Endothelial cell of umbilical vein (primary cell): ENCODE measurements around the gene TLCD2. TPM values are rescaled to one million over a fixed set of nuclear protein-coding genes. Genes with fewer than 3 reads are reported as not detected.

Experiments
- BruUV-seq: library from RNA; stranded (reverse); fragments of 400-500 nt; replicated peaks from 2 replicates; lab custom pipeline; 2021; lab: Mats Ljungman, UMichigan
- CTCF ChIA-PET: fragments of 300-600, 350-600 bp; sonication (Branson Sonifier 250); formaldehyde crosslinking; loops from one replicate; lab custom pipeline; 2021; ENCODE audit warnings: antibody characterized with exemption, inconsistent platforms; lab: Charles Lee
- POLR2A ChIA-PET: fragments of 300-600, 350-600 bp; sonication (Branson Sonifier 250); formaldehyde crosslinking; loops from one replicate; lab custom pipeline; 2021; ENCODE audit warnings: antibody characterized with exemption, inconsistent platforms; lab: Charles Lee
- DNase-seq: peaks from one replicate; pipeline ENCODE4 v3.0.0-alpha.2; 2011; ENCODE audit warnings: low read depth, low spot score
- FAIRE-seq: peaks from 2 replicates; lab custom pipeline; 2011; peaks lifted over from hg19 to GRCh38; lab: Jason Lieb, UNC
- H2AFZ ChIP-seq: 2 replicates; pipeline ENCODE4 v1.6.0; 2012; ENCODE audit warnings: low read depth, low read length, control low read depth, inconsistent platforms
- H3K27ac ChIP-seq: 2 replicates; pipeline ENCODE4 v1.5.1; 2011; ENCODE audit warnings: low read depth, mild to moderate bottlenecking, control low read depth, low read length, moderate library complexity; ENCODE audit not compliant: insufficient read depth
- H3K27me3 ChIP-seq, 2 experiments: 2 replicates each; pipeline versions ENCODE4 v1.6.0 to v1.6.1; 2011; ENCODE audit warnings: low read length in 2 of 2, mixed read lengths in 1 of 2; ENCODE audit not compliant: control insufficient read depth in 2 of 2, insufficient read depth in 2 of 2
- H3K36me3 ChIP-seq, 2 experiments: 2 replicates in 1 of 2; 3 replicates in 1 of 2; pipeline ENCODE4 v1.5.1; 2011; ENCODE audit warnings: low read length in 2 of 2, mild to moderate bottlenecking in 1 of 2, moderate library complexity in 1 of 2; ENCODE audit not compliant: control insufficient read depth in 2 of 2, insufficient read depth in 2 of 2; ENCODE audit errors: extremely low read depth in 1 of 2
- H3K4me1 ChIP-seq: 3 replicates; pipeline ENCODE4 v1.5.1; 2011; ENCODE audit warnings: mild to moderate bottlenecking, low read length; ENCODE audit not compliant: control insufficient read depth, insufficient read depth; ENCODE audit errors: extremely low read depth
- H3K4me2 ChIP-seq: 2 replicates; pipeline ENCODE4 v1.6.1; 2011; ENCODE audit warnings: low read length, control low read depth, mixed read lengths; ENCODE audit not compliant: insufficient read depth
- H3K4me3 ChIP-seq, 3 experiments: fragments of 200-600 bp in 1 of 3; sonication (generic), shearing (Covaris generic) in 1 of 3; replicated peaks in 1 of 3; 2 replicates each; pipeline ENCODE4 v1.5.1; 2011 to 2016; ENCODE audit warnings: control low read depth in 3 of 3, low read length in 3 of 3, mild to moderate bottlenecking in 2 of 3, inconsistent platforms in 1 of 3, low read depth in 1 of 3, moderate library complexity in 1 of 3; ENCODE audit not compliant: insufficient read depth in 1 of 3
- H3K79me2 ChIP-seq: 2 replicates; pipeline ENCODE4 v1.6.0; 2012; ENCODE audit warnings: low read length, inconsistent platforms; ENCODE audit not compliant: control insufficient read depth, insufficient read depth
- H3K9ac ChIP-seq: replicated peaks from 2 replicates; pipeline ENCODE3; 2011; ENCODE audit warnings: low read length, control low read depth; ENCODE audit not compliant: insufficient read depth; ENCODE audit errors: extremely low read depth
- H3K9me1 ChIP-seq: replicated peaks from 3 replicates; pipeline ENCODE4 v1.6.0; 2011; ENCODE audit warnings: mild to moderate bottlenecking, low read length; ENCODE audit not compliant: control insufficient read depth, insufficient read depth; ENCODE audit errors: extremely low read depth
- H3K9me3 ChIP-seq: replicated peaks from 2 replicates; pipeline ENCODE4 v1.5.1; 2012; ENCODE audit warnings: low read length, inconsistent platforms; ENCODE audit not compliant: control insufficient read depth, insufficient read depth
- H4K20me1 ChIP-seq: replicated peaks from 2 replicates; pipeline ENCODE3; 2011; ENCODE audit warnings: mild to moderate bottlenecking, low read length; ENCODE audit not compliant: control insufficient read depth, insufficient read depth; ENCODE audit errors: extremely low read depth
- CTCF ChIP-seq, 2 donors: IDR thresholded peaks; 1 replicate in 1 of 2; 2 replicates in 1 of 2; pipeline ENCODE4 v1.5.1; 2011; ENCODE audit warnings: low read length in 2 of 2, mild to moderate bottlenecking in 2 of 2, moderate library complexity in 2 of 2, control low read depth in 1 of 2, inconsistent platforms in 1 of 2, low read depth in 1 of 2; ENCODE audit not compliant: insufficient read depth in 1 of 2; ENCODE audit errors: extremely low read depth in 1 of 2
- EZH2 ChIP-seq: IDR thresholded peaks from 2 replicates; pipeline ENCODE4 v1.6.1; 2012; ENCODE audit warnings: borderline replicate concordance, low read depth, mild to moderate bottlenecking, moderate library complexity, low read length, inconsistent platforms; ENCODE audit not compliant: severe bottlenecking
- FOS ChIP-seq: IDR thresholded peaks from 2 replicates; pipeline ENCODE4 v1.6.1; 2011; ENCODE audit warnings: mild to moderate bottlenecking, low read length, moderate library complexity, borderline replicate concordance; ENCODE audit not compliant: insufficient read depth
- JUN ChIP-seq: IDR thresholded peaks from 2 replicates; pipeline ENCODE4 v1.6.1; 2011; ENCODE audit warnings: borderline replicate concordance, low read depth; ENCODE audit not compliant: insufficient read length, insufficient read depth
- MYC ChIP-seq: IDR thresholded peaks from one replicate; pipeline ENCODE4 v1.6.1; 2011; ENCODE audit warnings: mild to moderate bottlenecking, low read depth, low read length
- POLR2A ChIP-seq: IDR thresholded peaks from 2 replicates; pipeline ENCODE4 v1.6.1; 2012; ENCODE audit warnings: low read depth, mild to moderate bottlenecking, control low read depth, low read length
- POLR2AphosphoS5 ChIP-seq: IDR thresholded peaks from 2 replicates; pipeline ENCODE4 v1.6.1; 2012; ENCODE audit warnings: low read depth, mild to moderate bottlenecking, control low read depth, low read length, moderate library complexity; ENCODE audit not compliant: insufficient read depth
- dilution Hi-C: fragments of 300-500 bp; cut with MboI; formaldehyde crosslinking; loops from one replicate; pipeline ENCODE4 v1.15.0; 2019; ENCODE audit warnings: low sequenced_read_pairs; ENCODE audit not compliant: extremely low pct_ligation_motif_present
- intact Hi-C: fragments of 100-400 bp; cut with micrococcal nuclease; formaldehyde crosslinking; loops from one replicate; pipeline ENCODE4 v1.10.0; 2022
- polyA plus RNA-seq, 4 experiments: library from polyadenylated mRNA; depleted of rRNA in 3 of 4; stranded (reverse) in 3 of 4; unstranded in 1 of 4; fragments of >200 nt; gene quantifications; 2 replicates each; pipeline versions ENCODE4 v1.2.1 to v1.2.3, GENCODE V29; 2011 to 2012; ENCODE audit warnings: missing spikeins in 1 of 4
- total RNA-seq: library from RNA; stranded (reverse); gene quantifications from 2 replicates; pipeline ENCODE4 v1.2.3, GENCODE V29; 2021

The TLCD2 gene
- total and polyA plus RNA-seq, 2 donors (not counting 3 experiments of a cell fraction or from before 2014, with no cell fraction given): 0.72 to 2.1 TPM

- CTCF ChIA-PET: no interaction called here
- intact Hi-C loops: no loop called here
Measured at GRCh38 chr17:1695365-1695764, 14.8 kb downstream of the TLCD2 start.

More at GRCh38 chr17:1695365-1695764, 14.8 kb downstream of the TLCD2 start:
- TF ChIP-seq MYC (no peak), FOS (no peak), CTCF (IDR thresholded peaks at IDR 0.05; ENCODE audit: extremely low read depth in 1 of 2, insufficient read depth in 1 of 2, low read depth in 1 of 2, low read length in 2 of 2) (no peak), POLR2A (no peak), JUN (no peak), EZH2 (no peak), POLR2AphosphoS5 (no peak)
- no peaks in the 10 kb centered on the region for H3K27me3 ChIP-seq
- FAIRE-seq (no peak), DNase-seq (no peak)
- peaks cover 5% of the 10 kb centered on the region for H3K4me1 ChIP-seq
- no peaks in the 10 kb centered on the region for H3K79me2 ChIP-seq
- no peak overlapping the region for H3K9ac ChIP-seq
- POLR2A ChIA-PET: no interaction called here
- no peaks in the 10 kb centered on the region for H4K20me1 ChIP-seq
- H3K36me3 ChIP-seq: no peaks in the 10 kb centered on the region
- no peak overlapping the region for H2AFZ ChIP-seq
- BruUV-seq: no TSS peak
- H3K9me1 ChIP-seq: no peaks in the 10 kb centered on the region
- no peak overlapping the region for H3K27ac ChIP-seq
- no peak overlapping the region for H3K4me2 ChIP-seq
- H3K4me3 ChIP-seq: no peak overlapping the region
- no peaks in the 10 kb centered on the region for H3K9me3 ChIP-seq
- dilution Hi-C loops: no loop called here
